B cell (primary cell): ENCODE data around the gene HELLS. TPM values are rescaled to one million over a fixed set of nuclear protein-coding genes. Genes with fewer than 3 reads are reported as not detected.
"Not testable (repeated sequence)": the region's sequence is repeated elsewhere in the genome, so short reads cannot be mapped to it uniquely, and the experiment has no call there.

Experiments
- ATAC-seq: fragments of 200-7000 bp; cut with Tn5 transposase; one replicate; pipeline ENCODE4 v1.10.0; 2021; ENCODE audit warnings: low read depth, mild to moderate bottlenecking, moderate number of reproducible peaks, moderate library complexity
- CTCF ChIA-PET: fragments of 350-600 bp; sonication (Branson Sonifier 250); formaldehyde crosslinking; loops from one replicate; lab custom pipeline; 2021; ENCODE audit warnings: antibody characterized with exemption, inconsistent platforms; lab: Charles Lee
- POLR2A ChIA-PET: fragments of 350-600 bp; sonication (Branson Sonifier 250); formaldehyde crosslinking; loops from one replicate; lab custom pipeline; 2021; ENCODE audit warnings: antibody characterized with exemption; lab: Charles Lee
- DNase-seq: peaks from one replicate; pipeline ENCODE4 v3.0.0; 2013
- H2AFZ ChIP-seq: 2 replicates; pipeline ENCODE4 v1.6.1; 2012; ENCODE audit warnings: mild to moderate bottlenecking, low read depth, low read length; ENCODE audit not compliant: insufficient read depth, poor library complexity, severe bottlenecking
- H3K27ac ChIP-seq, 2 donors: 1 replicate in 1 of 2; 2 replicates in 1 of 2; pipeline ENCODE4 v1.5.1; 2012 to 2013; ENCODE audit warnings: low read length in 2 of 2, mild to moderate bottlenecking in 2 of 2, moderate library complexity in 1 of 2
- H3K27me3 ChIP-seq, 4 experiments: fragments of 200-600 bp in 1 of 4; sonication (generic) in 1 of 4; replicated peaks in 1 of 4; 1 replicate in 2 of 4; 2 replicates in 2 of 4; pipeline versions ENCODE4 v1.6.1 to v1.7.0; 2013 to 2016; ENCODE audit warnings: low read length in 3 of 4, mild to moderate bottlenecking in 2 of 4, mixed read lengths in 1 of 4, moderate library complexity in 1 of 4; ENCODE audit not compliant: insufficient read depth in 4 of 4, control insufficient read depth in 3 of 4; ENCODE audit errors: control extremely low read depth in 1 of 4
- H3K36me3 ChIP-seq, 2 experiments: replicated peaks in 1 of 2; 1 replicate in 1 of 2; 2 replicates in 1 of 2; pipeline versions ENCODE4 v1.6.1 to v1.7.1; 2013; ENCODE audit warnings: low read length in 1 of 2; ENCODE audit not compliant: insufficient read depth in 2 of 2, control insufficient read depth in 1 of 2; ENCODE audit errors: control extremely low read depth in 1 of 2, extremely low read depth in 1 of 2
- H3K4me1 ChIP-seq, 2 donors: fragments of 200-600 bp in 1 of 2; sonication (generic) in 1 of 2; 1 replicate in 1 of 2; 2 replicates in 1 of 2; pipeline versions ENCODE4 v1.5.1 to v1.6.1; 2013 to 2017; ENCODE audit warnings: low read length in 2 of 2; ENCODE audit not compliant: control insufficient read depth in 2 of 2, insufficient read depth in 2 of 2
- H3K4me2 ChIP-seq: replicated peaks from 2 replicates; pipeline ENCODE3; 2012; ENCODE audit warnings: mild to moderate bottlenecking, low read depth, low read length; ENCODE audit not compliant: poor library complexity, severe bottlenecking
- H3K4me3 ChIP-seq, 5 experiments: fragments of 200-600 bp in 1 of 5; sonication (generic) in 1 of 5; 1 replicate in 3 of 5; 2 replicates in 2 of 5; pipeline versions ENCODE4 v1.5.1 to v1.7.0; 2011 to 2016; ENCODE audit warnings: low read length in 4 of 5, mild to moderate bottlenecking in 4 of 5, low read depth in 2 of 5, control low read depth in 1 of 5, moderate library complexity in 1 of 5; ENCODE audit not compliant: insufficient read depth in 1 of 5; ENCODE audit errors: control extremely low read depth in 1 of 5, extremely low read depth in 1 of 5
- H3K79me2 ChIP-seq: fragments of 200-600 bp; sonication (generic); one replicate; pipeline ENCODE4 v1.6.0; 2016; ENCODE audit warnings: low read length; ENCODE audit not compliant: control insufficient read depth, insufficient read depth
- H3K9ac ChIP-seq: fragments of 200-600 bp; sonication (generic); 2 replicates; pipeline ENCODE4 v1.6.1; 2017; ENCODE audit warnings: mild to moderate bottlenecking, low read length, moderate library complexity
- H3K9me3 ChIP-seq, 3 donors: one replicate each; pipeline versions ENCODE4 v1.6.1 to v1.7.1; 2013; ENCODE audit warnings: low read length in 2 of 3; ENCODE audit not compliant: control insufficient read depth in 2 of 3, insufficient read depth in 1 of 3; ENCODE audit errors: control extremely low read depth in 1 of 3
- H4K20me1 ChIP-seq: 2 replicates; pipeline ENCODE4 v1.6.0; 2012; ENCODE audit warnings: mild to moderate bottlenecking, low read length; ENCODE audit not compliant: insufficient read depth, control insufficient read depth, poor library complexity, severe bottlenecking
- H3K27ac Mint-ChIP-seq: one replicate; pipeline ENCODE4 v1.8.0; 2021; ENCODE audit warnings: mixed read lengths
- H3K27me3 Mint-ChIP-seq: one replicate; pipeline ENCODE4 v1.8.0; 2021; ENCODE audit warnings: mixed read lengths
- H3K4me1 Mint-ChIP-seq: one replicate; pipeline ENCODE4 v1.8.0; 2021; ENCODE audit warnings: mixed read lengths
- H3K4me3 Mint-ChIP-seq: one replicate; pipeline ENCODE4 v1.8.0; 2021; ENCODE audit warnings: mixed read lengths
- H3K9me3 Mint-ChIP-seq: one replicate; pipeline ENCODE4 v1.8.0; 2022; ENCODE audit warnings: mixed read lengths; ENCODE audit not compliant: insufficient read depth
- CTCF ChIP-seq: fragments of 200-600 bp; IDR thresholded peaks from one replicate; pipeline ENCODE4 v1.8.0; 2022; ENCODE audit warnings: antibody characterized with exemption, mild to moderate bottlenecking
- EZH2 ChIP-seq: IDR thresholded peaks from 2 replicates; pipeline ENCODE4 v1.6.1; 2012; ENCODE audit warnings: borderline replicate concordance, low read depth, mild to moderate bottlenecking, moderate library complexity, low read length; ENCODE audit not compliant: insufficient read depth, poor library complexity, severe bottlenecking
- WGBS: methylation state at CpG from one replicate; pipeline ENCODE4 v1.1.5; 2013; ENCODE audit warnings: missing lambda C conversion rate; ENCODE audit not compliant: insufficient coverage; 5-methylcytosine and 5-hydroxymethylcytosine counted together
- intact Hi-C: fragments of 100-400 bp; cut with micrococcal nuclease; formaldehyde crosslinking; loops from one replicate; pipeline ENCODE4 v1.10.0; 2022
- polyA plus RNA-seq: library from polyadenylated mRNA; depleted of rRNA; stranded (reverse); fragments of >200 nt; gene quantifications from 2 replicates; pipeline ENCODE4 v1.2.3, GENCODE V29; 2012
- total RNA-seq, 2 donors: library from RNA; stranded (reverse); fragments of 120-200 nt in 1 of 2; gene quantifications; 1 replicate in 1 of 2; 2 replicates in 1 of 2; pipeline versions ENCODE4 v1.2.3 to v1.2.4, GENCODE V29; 2013 to 2022

HELLS gene
- total and polyA plus RNA-seq, 2 donors (not counting 1 experiment from before 2014, with no cell fraction given) = 6.2 to 27.4 TPM

GRCh38 chr10:94549221-94549620 is 3.6 kb downstream of the HELLS start:
- ATAC-seq (no peak), DNase-seq (no peak)
- ChIA-PET CTCF (no interaction called here), POLR2A (no interaction called here)
- TF ChIP-seq CTCF (no peak), EZH2 (no peak)
- H3K27ac Mint-ChIP-seq = no peak overlapping the region
- H3K79me2 ChIP-seq = no peaks in the 10 kb centered on the region
- H3K9me3 Mint-ChIP-seq = no peaks in the 10 kb centered on the region
- no peaks in the 10 kb centered on the region for H3K36me3 ChIP-seq
- H3K4me3 ChIP-seq = no peak overlapping the region
- H4K20me1 ChIP-seq = no peaks in the 10 kb centered on the region
- H3K9ac ChIP-seq = no peak overlapping the region
- peaks cover 22% of the 10 kb centered on the region for H3K4me1 Mint-ChIP-seq
- no peaks in the 10 kb centered on the region for H3K27me3 ChIP-seq
- peaks cover 14 to 18% of the 10 kb centered on the region in 2 donors for H3K4me1 ChIP-seq
- peaks cover 0 to 4% (median 0%) of the 10 kb centered on the region in 3 donors for H3K9me3 ChIP-seq
- H3K27me3 Mint-ChIP-seq = no peaks in the 10 kb centered on the region
- H2AFZ ChIP-seq = no peak overlapping the region
- H3K4me3 Mint-ChIP-seq = no peak overlapping the region
- no peak overlapping the region for H3K4me2 ChIP-seq
- no peak overlapping the region for H3K27ac ChIP-seq
- intact Hi-C loops = loop anchor here (10.0 kb wide), 1 partner anchor 844 kb away; the partner anchor contains the start of gene FRA10AC1

GRCh38 chr10:94567714-94568307 is 22.2 kb downstream of the HELLS start:
- H3K9me3 ChIP-seq, H3K27ac ChIP-seq, H3K79me2 ChIP-seq, H3K9me3 Mint-ChIP-seq, intact Hi-C loops, H3K4me3 Mint-ChIP-seq, CTCF ChIA-PET, H3K36me3 ChIP-seq, DNase-seq, H3K4me2 ChIP-seq, H2AFZ ChIP-seq, ATAC-seq, H3K4me1 ChIP-seq, H3K27me3 Mint-ChIP-seq, H3K27ac Mint-ChIP-seq, H3K27me3 ChIP-seq, H3K4me1 Mint-ChIP-seq, POLR2A ChIA-PET, H4K20me1 ChIP-seq, H3K4me3 ChIP-seq, H3K9ac ChIP-seq: not testable (repeated sequence)
- 97% methylated on average over 9 of the region's 13 CpGs for WGBS
